H1 (cell line): ENCODE results near the gene BAIAP2. TPM values are rescaled to one million over a fixed set of nuclear protein-coding genes. Genes with fewer than 3 reads are reported as not detected.
A peak's percentile ranks its signal among the peaks of the same experiment; 100 is the strongest.

ENCODE experiments used
- CTCF ChIA-PET: fragments of 300-600 bp; sonication (Branson Sonifier 250); formaldehyde crosslinking; loops from one replicate; lab custom pipeline; 2021; ENCODE audit not compliant: partially characterized antibody; lab: Charles Lee
- POLR2A ChIA-PET: fragments of 300-600 bp; sonication (Branson Sonifier 250); formaldehyde crosslinking; loops from one replicate; lab custom pipeline; 2021; ENCODE audit warnings: inconsistent platforms; ENCODE audit not compliant: partially characterized antibody; lab: Charles Lee
- DNase-seq, 2 experiments: peaks; one replicate each; pipeline versions ENCODE4 v3.0.0 to v3.0.0-alpha.2; 2010 to 2022; ENCODE audit warnings: low spot score in 2 of 2, low read depth in 1 of 2, mixed read lengths in 1 of 2
- FAIRE-seq: peaks from 2 replicates; lab custom pipeline; 2011; peaks lifted over from hg19 to GRCh38; lab: Jason Lieb, UNC
- H2AFZ ChIP-seq: 2 replicates; pipeline ENCODE4 v1.8.1; 2012; ENCODE audit warnings: low read length, inconsistent platforms
- H2AK5ac ChIP-seq: 2 replicates; pipeline ENCODE4 v1.6.1; 2013; ENCODE audit warnings: low read depth, low read length
- H2BK120ac ChIP-seq: replicated peaks from 2 replicates; pipeline ENCODE3; 2013; ENCODE audit warnings: low read depth, low read length, inconsistent platforms
- H2BK12ac ChIP-seq: 2 replicates; pipeline ENCODE4 v1.6.1; 2013; ENCODE audit warnings: low read depth, low read length
- H2BK15ac ChIP-seq: 2 replicates; pipeline ENCODE4 v1.6.1; 2013; ENCODE audit warnings: low read length
- H2BK20ac ChIP-seq: 2 replicates; pipeline ENCODE4 v1.6.1; 2013; ENCODE audit warnings: low read length
- H2BK5ac ChIP-seq: 2 replicates; pipeline ENCODE4 v1.6.1; 2013; ENCODE audit warnings: low read depth, low read length
- H3K14ac ChIP-seq: 2 replicates; pipeline ENCODE4 v1.6.1; 2013; ENCODE audit warnings: inconsistent platforms; ENCODE audit not compliant: insufficient read length
- H3K18ac ChIP-seq: 2 replicates; pipeline ENCODE4 v1.6.1; 2013; ENCODE audit warnings: low read length; ENCODE audit errors: extremely low read depth
- H3K23ac ChIP-seq: 2 replicates; pipeline ENCODE4 v1.6.1; 2013; ENCODE audit warnings: inconsistent platforms; ENCODE audit not compliant: insufficient read length
- H3K23me2 ChIP-seq: 2 replicates; pipeline ENCODE4 v1.6.1; 2013; ENCODE audit warnings: low read depth, low read length
- H3K27ac ChIP-seq: 2 replicates; pipeline ENCODE4 v1.6.1; 2011; ENCODE audit warnings: low read depth, low read length, inconsistent platforms
- H3K27me3 ChIP-seq, 4 experiments: replicated peaks in 1 of 4; 1 replicate in 1 of 4; 2 replicates in 3 of 4; pipeline versions ENCODE4 v1.6.1 to v1.8.1; 2011 to 2013; ENCODE audit warnings: low read length in 3 of 4, mild to moderate bottlenecking in 3 of 4, inconsistent platforms in 2 of 4, mixed read lengths in 2 of 4, moderate library complexity in 1 of 4; ENCODE audit not compliant: control insufficient read depth in 3 of 4, insufficient read depth in 3 of 4; ENCODE audit errors: extremely low read depth in 1 of 4
- H3K36me3 ChIP-seq, 4 experiments: 2 replicates each; pipeline versions ENCODE4 v1.6.1 to v1.8.1; 2011 to 2013; ENCODE audit warnings: mild to moderate bottlenecking in 4 of 4, low read length in 3 of 4, moderate library complexity in 2 of 4, control low read depth in 1 of 4, inconsistent platforms in 1 of 4; ENCODE audit not compliant: insufficient read depth in 4 of 4, control insufficient read depth in 2 of 4
- H3K4ac ChIP-seq: replicated peaks from 2 replicates; pipeline ENCODE3; 2013; ENCODE audit warnings: low read length, low read depth, mixed read lengths, inconsistent platforms; ENCODE audit not compliant: insufficient read length
- H3K4me1 ChIP-seq, 4 experiments: replicated peaks in 1 of 4; 1 replicate in 1 of 4; 2 replicates in 3 of 4; pipeline versions ENCODE4 v1.6.1 to v1.8.1; 2011 to 2013; ENCODE audit warnings: low read length in 3 of 4, inconsistent platforms in 2 of 4, mixed read lengths in 1 of 4; ENCODE audit not compliant: insufficient read depth in 4 of 4, control insufficient read depth in 3 of 4
- H3K4me2 ChIP-seq, 2 experiments: 2 replicates each; pipeline versions ENCODE4 v1.6.1 to v1.8.1; 2011 to 2013; ENCODE audit warnings: low read depth in 2 of 2, low read length in 2 of 2, control low read depth in 1 of 2, inconsistent platforms in 1 of 2, mild to moderate bottlenecking in 1 of 2; ENCODE audit not compliant: insufficient read depth in 1 of 2
- H3K4me3 ChIP-seq, 4 experiments: fragments of 200-600, 300-600 bp in 1 of 4; sonication (generic), shearing (Covaris generic), sonication (Bioruptor Twin) in 1 of 4; 2 replicates each; pipeline versions ENCODE4 v1.5.1 to v1.8.1; 2011 to 2016; ENCODE audit warnings: low read length in 4 of 4, low read depth in 3 of 4, control low read depth in 2 of 4, inconsistent platforms in 2 of 4, mild to moderate bottlenecking in 2 of 4, mixed read lengths in 1 of 4, moderate library complexity in 1 of 4; ENCODE audit not compliant: insufficient read depth in 2 of 4; ENCODE audit errors: extremely low read depth in 1 of 4
- H3K56ac ChIP-seq: replicated peaks from 2 replicates; pipeline ENCODE3; 2013; ENCODE audit warnings: low read depth, mild to moderate bottlenecking, mixed read lengths, low read length, inconsistent platforms; ENCODE audit not compliant: insufficient read length
- H3K79me1 ChIP-seq: 2 replicates; pipeline ENCODE4 v1.6.1; 2013; ENCODE audit warnings: low read depth, low read length, control low read depth
- H3K79me2 ChIP-seq, 2 experiments: 2 replicates each; pipeline versions ENCODE4 v1.6.1 to v1.8.1; 2012 to 2013; ENCODE audit warnings: low read length in 2 of 2, mild to moderate bottlenecking in 2 of 2, inconsistent platforms in 1 of 2; ENCODE audit not compliant: insufficient read depth in 2 of 2, control insufficient read depth in 1 of 2
- H3K9ac ChIP-seq, 4 experiments: replicated peaks in 1 of 4; 1 replicate in 1 of 4; 2 replicates in 3 of 4; pipeline versions ENCODE4 v1.6.1 to v1.8.1; 2011 to 2013; ENCODE audit warnings: low read depth in 3 of 4, low read length in 3 of 4, control low read depth in 2 of 4, mild to moderate bottlenecking in 2 of 4, moderate library complexity in 2 of 4, inconsistent platforms in 1 of 4; ENCODE audit errors: extremely low read depth in 1 of 4
- H3K9me3 ChIP-seq, 2 experiments: 2 replicates each; pipeline versions ENCODE4 v1.6.1 to v1.8.1; 2012 to 2013; ENCODE audit warnings: mild to moderate bottlenecking in 2 of 2, moderate library complexity in 2 of 2, control low read depth in 1 of 2, inconsistent platforms in 1 of 2, low read depth in 1 of 2, low read length in 1 of 2, mixed read lengths in 1 of 2; ENCODE audit not compliant: insufficient read depth in 2 of 2
- H4K20me1 ChIP-seq, 2 experiments: replicated peaks in 1 of 2; 2 replicates each; pipeline versions ENCODE3 to v1.8.1; 2011 to 2013; ENCODE audit warnings: inconsistent platforms in 2 of 2, low read length in 2 of 2, mild to moderate bottlenecking in 1 of 2; ENCODE audit not compliant: insufficient read depth in 2 of 2, control insufficient read depth in 1 of 2
- H4K5ac ChIP-seq: 2 replicates; pipeline ENCODE4 v1.6.1; 2013; ENCODE audit warnings: low read length, low read depth, mixed read lengths, inconsistent platforms; ENCODE audit not compliant: insufficient read length
- H4K8ac ChIP-seq: 2 replicates; pipeline ENCODE4 v1.8.0; 2013; ENCODE audit warnings: mild to moderate bottlenecking, moderate library complexity, low read length, inconsistent platforms; ENCODE audit not compliant: insufficient read depth; ENCODE audit errors: extremely low read depth
- H4K91ac ChIP-seq: replicated peaks from 2 replicates; pipeline ENCODE3; 2013; ENCODE audit warnings: low read length, mixed read lengths, inconsistent platforms; ENCODE audit not compliant: insufficient read length
- ATF2 ChIP-seq: IDR thresholded peaks from 2 replicates; pipeline ENCODE4 v1.6.1; 2012; ENCODE audit warnings: low read length, inconsistent platforms
- CBX5 ChIP-seq: fragments of 300-800, 300-1000 bp; sonication (generic); IDR thresholded peaks from 2 replicates; pipeline ENCODE4 v1.7.1; 2016; ENCODE audit warnings: antibody characterized with exemption, low read length, low read depth
- EZH2 ChIP-seq: fragments of 200-600 bp; sonication (generic); IDR thresholded peaks from 2 replicates; pipeline ENCODE4 v1.7.1; 2012; ENCODE audit warnings: low read depth, mild to moderate bottlenecking, moderate library complexity, low read length, inconsistent platforms; ENCODE audit not compliant: severe bottlenecking
- KDM5A ChIP-seq: fragments of 200-600 bp; IDR thresholded peaks from 2 replicates; pipeline ENCODE4 v1.7.1; 2012; ENCODE audit warnings: mild to moderate bottlenecking, low read length, inconsistent platforms, mixed read lengths
- RAD21 ChIP-seq, 2 experiments: IDR thresholded peaks in 1 of 2; conservative IDR thresholded peaks in 1 of 2; 2 replicates each; pipeline ENCODE4 v1.6.1; 2011; ENCODE audit warnings: low read depth in 2 of 2, low read length in 2 of 2, improper control_type of control experiment in 1 of 2, inconsistent platforms in 1 of 2, mild to moderate bottlenecking in 1 of 2, moderate library complexity in 1 of 2
- RFX5 ChIP-seq: IDR thresholded peaks from 2 replicates; pipeline ENCODE4 v1.6.1; 2011; ENCODE audit warnings: low read depth, low read length, improper control_type of control experiment, borderline replicate concordance
- SP2 ChIP-seq: IDR thresholded peaks from 2 replicates; pipeline ENCODE4 v1.6.1; 2012; ENCODE audit warnings: mild to moderate bottlenecking, low read length, inconsistent platforms
- TCF12 ChIP-seq: IDR thresholded peaks from 2 replicates; pipeline ENCODE4 v1.6.1; 2011; ENCODE audit warnings: low read depth, mild to moderate bottlenecking, low read length
- WGBS, 2 experiments: shearing (Covaris generic) in 1 of 2; methylation state at CpG; one replicate each; pipeline versions ENCODE4 v1.1.6 to v1.1.7; 2013 to 2015; ENCODE audit warnings: low lambda C conversion rate in 2 of 2, mixed read lengths in 2 of 2, inconsistent platforms in 1 of 2, low coverage in 1 of 2, missing lambda C conversion rate in 1 of 2; ENCODE audit not compliant: insufficient replicate concordance in 2 of 2, insufficient coverage in 1 of 2, insufficient read length in 1 of 2; ENCODE audit errors: extremely low coverage in 1 of 2, missing lambda C conversion rate in 1 of 2; 5-methylcytosine and 5-hydroxymethylcytosine counted together
- polyA plus RNA-seq, 7 experiments: library from polyadenylated mRNA; depleted of rRNA in 3 of 7; stranded (reverse) in 5 of 7; unstranded in 2 of 7; fragments of >200 nt in 5 of 7; fragments of 200-250 nt in 2 of 7; gene quantifications; 1 replicate in 5 of 7; 2 replicates in 1 of 7; 4 replicates in 1 of 7; pipeline versions ENCODE4 v1.2.1 to v1.2.3, GENCODE V29; 2011 to 2013; ENCODE audit warnings: missing spikeins in 2 of 7, mixed read lengths in 2 of 7
- total RNA-seq: library from RNA; stranded (reverse); fragmentation: NEBNext Ultra II Directional; extraction: Animal tissue kit (Norgen Biotek cat#: 25700); gene quantifications from 2 replicates; pipeline ENCODE4 v1.2.1, GENCODE V29; 2021

The BAIAP2 gene
- total and polyA plus RNA-seq, 2 of the 8 experiments (the other 6 are each of a cell fraction or from before 2014, with no cell fraction given): 10.0 to 22.8 TPM

DNA sequence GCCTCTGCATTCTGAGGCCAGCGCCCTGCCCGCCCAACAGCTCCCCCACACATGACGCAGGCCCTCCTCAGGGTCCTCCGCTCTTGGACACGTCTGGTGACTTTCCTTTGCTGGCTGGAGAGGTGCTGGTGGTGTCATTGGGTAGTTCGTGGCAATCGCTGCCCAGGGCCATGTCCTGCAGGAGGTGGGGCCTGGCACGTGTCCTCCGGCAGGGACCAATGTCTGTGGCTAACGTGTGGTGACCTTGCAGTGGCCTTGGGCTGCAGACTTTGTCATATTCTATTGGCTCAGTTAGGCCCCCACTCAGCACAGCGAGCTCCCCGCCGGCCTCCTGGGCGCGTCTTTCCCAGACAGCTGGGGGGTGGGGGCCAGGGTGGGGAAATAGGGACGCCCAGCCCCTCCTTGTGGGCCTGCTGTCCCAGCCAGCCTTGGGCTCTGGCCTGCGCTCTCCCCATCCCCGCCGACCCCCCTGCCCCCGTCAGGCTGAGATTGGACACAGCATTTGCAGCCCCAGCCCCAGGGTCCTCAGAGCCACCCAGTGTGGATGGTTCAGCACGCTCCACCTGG, 78.3 kb downstream of the BAIAP2 start:
- Histone ChIP-seq H3K18ac (no peak overlapping the region), H3K9ac (no peak overlapping the region), H4K20me1 (no peaks in the 10 kb centered on the region), H3K4ac (no peak overlapping the region), H3K79me1 (no peaks in the 10 kb centered on the region; the same call in none of the 2 replicates), H2AK5ac (no peak overlapping the region), H3K23ac (no peak overlapping the region), H3K4me3 (no peak overlapping the region), H4K91ac (no peak overlapping the region), H3K79me2 (no peaks in the 10 kb centered on the region), H2BK20ac (no peak overlapping the region), H4K5ac (no peak overlapping the region), H3K4me2 (no peak overlapping the region), H3K9me3 (no peaks in the 10 kb centered on the region), H3K27me3 (no peaks in the 10 kb centered on the region; a peak in 1 of 7 replicates), H3K23me2 (no peaks in the 10 kb centered on the region), H3K56ac (no peak overlapping the region), H2BK15ac (no peak overlapping the region), H2BK5ac (no peak overlapping the region), H3K36me3 (no peaks in the 10 kb centered on the region), H3K14ac (no peak overlapping the region), H3K27ac (no peak overlapping the region), H4K8ac (peak overlapping the region; percentile 11; the same call in 1 of the 2 replicates), H2BK120ac (no peak overlapping the region), H2AFZ (no peak overlapping the region), H2BK12ac (no peak overlapping the region), H3K4me1 (no peaks in the 10 kb centered on the region)
- DNase-seq (no peak), FAIRE-seq (no peak)
- 94% methylated on average over 15 of the region's 21 CpGs; no CpG with 5 or more reads in 1 of the 2 experiments for WGBS, 2 experiments
- ChIA-PET POLR2A (interaction anchor here (0.6 to 1.1 kb wide), 6 partner anchors 10 to 400 kb away, joined by 3 to 4 read pairs (median 4); no protein-coding TSS in a partner anchor), CTCF (interaction anchor here (0.6 to 6.2 kb wide), 8 partner anchors 10 to 154 kb away, joined by 4 to 45 read pairs (median 4); no protein-coding TSS in a partner anchor)
- TF ChIP-seq CBX5: no peak
- TF ChIP-seq RFX5: no peak
- no peak for TF ChIP-seq ATF2
- TF ChIP-seq SP2: no peak
- TF ChIP-seq RAD21 (IDR thresholded peaks at IDR 0.05 in 1 of 2, conservative IDR thresholded peaks at IDR 0.05 in 1 of 2; ENCODE audit: low read depth in 2 of 2, low read length in 2 of 2): no peak
- no peak for TF ChIP-seq EZH2
- no peak for TF ChIP-seq TCF12
- no peak for TF ChIP-seq KDM5A
